ENCODE data around the gene SNX7.
A peak's percentile ranks its signal among the peaks of the same experiment; 100 is the strongest.

SNX7 gene

DNA sequence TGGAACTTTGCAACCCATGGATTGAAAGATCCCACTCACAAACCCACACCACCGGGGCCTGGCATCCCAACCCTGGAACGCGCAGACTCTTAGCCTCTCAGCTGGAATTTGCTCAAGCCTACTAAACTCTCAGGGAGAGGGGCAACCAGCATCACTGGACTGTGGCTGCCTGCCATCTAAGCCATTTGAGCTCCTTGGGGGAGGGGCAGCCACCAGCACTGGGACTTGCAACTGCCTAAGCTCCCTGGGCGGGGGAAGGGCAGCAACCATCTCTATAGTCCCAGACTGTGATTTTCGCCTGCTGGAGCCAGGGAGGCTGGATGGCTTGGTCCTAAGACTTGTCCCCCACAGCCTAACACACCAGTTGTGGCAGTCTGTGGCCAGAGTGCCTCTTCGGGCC is 122.3 kb downstream of the SNX7 start:
- no peak for DNase-seq

DNA sequence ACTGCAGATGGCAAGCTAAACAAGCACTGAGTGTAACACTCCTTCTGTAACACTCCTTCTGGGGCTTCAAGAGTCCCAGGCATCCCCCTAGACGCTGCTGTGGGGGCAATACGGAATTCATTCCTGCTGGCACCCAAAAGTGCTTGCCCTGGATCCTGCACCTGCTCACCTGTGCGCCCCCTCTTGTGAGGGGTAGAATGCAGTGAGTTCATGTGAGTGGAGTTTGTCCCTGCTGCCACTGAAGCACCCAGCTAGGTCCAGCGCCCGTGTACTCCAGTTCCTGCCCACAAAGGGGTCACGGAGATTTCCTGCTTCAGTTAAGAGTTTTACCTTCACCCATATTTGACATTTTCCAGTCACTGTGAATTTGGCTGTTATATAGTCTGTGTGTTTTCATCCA is 130.0 kb downstream of the SNX7 start:
- no peak for DNase-seq

DNA sequence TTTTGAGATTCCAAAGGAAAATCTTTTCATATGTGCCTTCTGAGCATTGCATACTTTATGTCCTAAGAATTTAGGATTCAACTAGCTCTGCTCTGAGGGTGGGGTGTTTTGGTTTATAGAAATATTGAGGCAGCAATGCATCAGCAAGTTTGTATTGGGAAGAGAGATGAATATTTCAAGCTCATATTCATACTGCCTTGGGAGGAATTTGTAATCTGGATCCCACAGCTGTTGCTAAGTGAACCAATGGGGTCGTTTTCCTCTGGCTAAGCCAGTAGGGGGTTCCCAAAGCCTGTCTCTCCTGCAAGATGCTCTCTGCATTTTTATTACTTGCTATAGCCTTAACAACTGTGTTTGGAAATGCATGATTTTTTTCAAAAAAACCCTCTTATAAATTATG is 130.6 kb downstream of the SNX7 start:
- no peak for DNase-seq

DNA sequence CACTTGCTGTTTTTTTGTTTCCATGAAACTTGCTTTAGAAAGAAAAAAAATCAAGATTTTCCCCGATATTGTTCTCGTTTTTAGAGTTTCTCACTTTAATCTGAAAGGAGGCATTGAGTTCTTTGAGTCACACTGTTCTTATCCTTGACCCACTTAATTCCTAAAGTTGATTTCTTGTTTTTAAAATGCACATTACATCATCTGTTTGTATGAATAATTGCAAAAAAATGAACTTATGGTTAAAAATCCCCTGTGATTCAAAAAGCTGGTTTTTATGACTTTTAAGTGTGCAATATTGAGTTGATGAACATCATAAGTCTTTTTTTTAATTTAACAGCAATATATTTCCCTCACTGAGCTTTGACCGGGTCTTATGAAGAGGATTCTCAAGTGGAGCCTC is 131.6 kb downstream of the SNX7 start:
- no peak for DNase-seq

DNA sequence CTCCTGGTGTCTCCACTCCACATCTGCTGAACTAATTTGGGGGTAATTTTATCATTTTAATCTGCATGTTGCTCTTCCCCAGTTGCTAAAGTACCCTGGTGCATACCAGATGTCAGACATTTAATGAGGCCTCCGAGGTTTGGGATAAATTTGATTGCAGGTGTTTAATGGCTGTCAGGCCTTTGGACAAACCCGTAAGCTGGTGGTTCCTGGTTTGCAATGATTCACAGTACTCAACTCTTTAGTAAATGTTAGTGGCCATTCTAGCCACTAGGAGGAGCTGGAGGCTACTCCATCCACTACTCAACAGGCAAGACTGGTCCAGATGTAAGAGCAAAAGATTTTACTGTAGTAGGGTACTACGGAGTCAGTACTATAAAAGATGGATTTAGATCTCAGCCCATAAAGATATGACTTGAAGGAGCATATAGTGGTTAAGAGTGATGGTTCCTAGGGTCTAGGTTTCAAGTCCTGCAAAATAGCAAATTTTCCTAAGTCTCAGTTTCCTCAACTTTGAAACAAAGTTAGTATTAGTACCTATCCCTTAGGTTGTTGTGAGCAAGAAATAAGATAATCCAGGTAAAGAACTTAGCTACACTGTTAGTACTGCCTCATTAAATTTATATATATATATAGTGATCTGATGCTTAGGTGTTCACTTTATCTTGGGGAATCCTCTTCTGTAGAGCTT is 132.8 kb downstream of the SNX7 start:
- peak; percentile 78 for DNase-seq

DNA sequence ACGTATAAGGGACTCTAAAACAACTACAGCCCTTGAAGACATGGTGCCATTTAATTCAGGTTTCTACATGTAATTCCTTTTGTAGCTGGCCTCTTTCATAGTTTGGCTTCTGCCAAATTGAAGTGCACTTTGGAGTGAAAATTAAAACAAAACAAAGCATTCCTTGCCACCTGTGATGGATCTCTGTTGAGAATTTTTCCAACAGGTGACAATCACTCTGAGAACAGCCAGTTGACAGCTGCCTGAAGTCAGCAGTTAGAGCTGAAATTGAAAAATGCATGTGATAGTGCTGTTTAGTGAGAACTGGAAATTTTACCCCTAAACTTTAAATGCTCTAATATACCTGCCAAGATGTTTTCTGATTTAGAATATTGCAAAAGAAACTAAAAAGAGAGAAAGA is 134.5 kb downstream of the SNX7 start:
- no peak for DNase-seq

DNA sequence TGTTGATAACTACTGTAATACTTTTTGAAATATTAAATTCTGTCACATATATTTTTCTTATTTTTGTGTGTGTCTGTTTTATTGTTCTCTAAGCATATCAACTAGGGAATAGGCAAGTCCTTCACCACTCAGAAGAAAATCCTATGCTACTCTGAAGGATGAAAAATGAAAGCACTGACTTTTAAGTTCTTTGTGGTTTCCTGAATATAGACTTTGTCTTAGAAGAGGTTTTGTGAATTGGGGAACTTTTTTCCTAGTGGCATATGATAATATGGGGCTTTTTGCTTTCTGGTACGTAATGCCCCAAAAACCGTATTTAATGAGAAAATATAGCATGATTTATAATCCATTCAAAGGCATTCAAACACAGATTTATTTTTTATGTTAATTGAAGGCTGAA is 136.0 kb downstream of the SNX7 start:
- peak; percentile 20 for DNase-seq

All from CD4-positive, alpha-beta T cell treated with Interleukin-4 for 4 hours (primary cell).